HG03196 (cell line): ENCODE results near the gene ARHGEF6.
"Not testable (repeated sequence)": the region's sequence is repeated elsewhere in the genome, so short reads cannot be mapped to it uniquely, and the experiment has no call there.

Source experiments
- ATAC-seq: cut with Tn5 transposase; IDR thresholded peaks from one replicate; pipeline ENCODE4 v1.9.1; 2021; ENCODE audit not compliant: unreplicated experiment

Gene ARHGEF6, protein sequence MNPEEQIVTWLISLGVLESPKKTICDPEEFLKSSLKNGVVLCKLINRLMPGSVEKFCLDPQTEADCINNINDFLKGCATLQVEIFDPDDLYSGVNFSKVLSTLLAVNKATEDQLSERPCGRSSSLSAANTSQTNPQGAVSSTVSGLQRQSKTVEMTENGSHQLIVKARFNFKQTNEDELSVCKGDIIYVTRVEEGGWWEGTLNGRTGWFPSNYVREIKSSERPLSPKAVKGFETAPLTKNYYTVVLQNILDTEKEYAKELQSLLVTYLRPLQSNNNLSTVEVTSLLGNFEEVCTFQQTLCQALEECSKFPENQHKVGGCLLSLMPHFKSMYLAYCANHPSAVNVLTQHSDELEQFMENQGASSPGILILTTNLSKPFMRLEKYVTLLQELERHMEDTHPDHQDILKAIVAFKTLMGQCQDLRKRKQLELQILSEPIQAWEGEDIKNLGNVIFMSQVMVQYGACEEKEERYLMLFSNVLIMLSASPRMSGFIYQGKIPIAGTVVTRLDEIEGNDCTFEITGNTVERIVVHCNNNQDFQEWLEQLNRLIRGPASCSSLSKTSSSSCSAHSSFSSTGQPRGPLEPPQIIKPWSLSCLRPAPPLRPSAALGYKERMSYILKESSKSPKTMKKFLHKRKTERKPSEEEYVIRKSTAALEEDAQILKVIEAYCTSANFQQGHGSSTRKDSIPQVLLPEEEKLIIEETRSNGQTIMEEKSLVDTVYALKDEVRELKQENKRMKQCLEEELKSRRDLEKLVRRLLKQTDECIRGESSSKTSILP

DNA sequence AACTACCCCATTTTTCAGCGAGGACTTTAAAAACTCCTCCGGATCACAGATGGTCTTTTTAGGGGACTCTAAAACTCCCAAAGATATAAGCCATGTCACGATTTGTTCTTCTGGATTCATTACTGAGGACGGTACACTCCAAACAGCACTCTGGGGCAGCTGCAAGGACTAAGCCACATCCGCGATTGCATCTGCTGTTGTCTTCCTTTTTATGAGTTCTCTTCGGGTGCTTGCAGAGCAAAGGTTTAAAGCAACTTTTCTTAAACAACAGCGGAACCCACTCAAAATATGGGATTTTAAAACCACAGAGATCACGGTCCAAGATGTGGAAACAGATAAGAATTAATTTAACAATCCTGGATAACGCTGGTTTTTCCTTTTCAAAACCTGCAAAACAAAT is at the start of gene ARHGEF6:
ARHGEF6 (minus strand) TSS at position 170 of the 400 bp plus-strand sequence; CDS start at position 120, 50 bp downstream.
- ATAC-seq: peak; percentile 54

DNA sequence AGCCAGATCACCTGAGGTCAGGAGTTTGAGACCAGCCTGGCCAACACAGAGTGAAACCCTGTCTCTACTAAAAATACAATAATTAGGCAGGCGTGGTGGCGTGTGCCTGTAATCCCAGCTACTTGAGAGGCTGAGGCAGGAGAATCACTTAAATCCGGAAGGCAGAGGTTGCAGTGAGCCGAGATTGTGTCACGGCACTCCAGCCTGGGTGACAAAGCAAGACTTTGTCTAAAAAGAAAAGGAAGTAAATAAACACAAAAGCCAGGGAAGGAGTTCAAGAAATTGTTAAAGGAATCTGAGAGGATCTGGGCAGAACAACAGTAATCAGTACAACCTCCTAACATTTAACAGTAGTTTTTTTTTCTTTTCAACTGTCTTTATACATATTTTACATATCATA is 48.7 kb upstream of the ARHGEF6 start:
- no peak for ATAC-seq

DNA sequence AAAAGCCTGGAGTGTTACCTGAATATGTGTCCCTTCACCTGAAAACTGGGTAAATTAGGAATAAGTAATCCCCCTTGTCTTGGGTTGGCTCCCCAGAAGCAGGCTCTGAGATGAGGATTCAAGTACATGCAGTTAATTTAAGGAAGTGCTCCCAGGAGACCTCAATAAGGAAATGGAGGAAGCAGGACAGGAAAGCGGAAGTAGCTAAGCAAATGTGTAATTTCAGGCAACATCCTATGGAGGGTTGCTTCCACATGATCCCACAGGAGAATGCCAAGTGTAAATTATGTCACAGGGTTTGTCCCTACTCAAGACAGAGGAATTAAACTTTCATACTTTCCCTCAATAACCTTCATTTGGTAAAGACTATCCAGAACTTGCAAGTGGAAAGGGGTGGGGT is 48.1 kb upstream of the ARHGEF6 start:
- ATAC-seq: no peak

DNA sequence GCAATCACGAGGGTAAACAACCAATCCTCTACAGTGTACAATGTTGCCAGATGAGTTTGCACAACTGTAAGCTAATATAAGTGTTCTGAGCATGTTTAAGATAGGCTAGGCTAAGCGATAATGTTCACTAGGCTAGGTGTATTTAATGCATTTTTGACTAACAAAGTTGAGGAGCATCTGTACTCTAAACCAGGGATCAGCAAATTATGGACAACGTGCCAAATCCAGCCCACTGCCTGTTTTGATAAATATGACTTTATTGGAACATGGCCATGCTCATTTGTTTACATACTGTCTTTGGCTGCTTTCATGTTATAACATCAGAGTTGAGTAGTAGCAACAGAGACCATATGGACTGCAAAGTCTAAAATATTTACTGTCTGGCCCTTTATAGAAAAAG is 46.3 kb upstream of the ARHGEF6 start:
- no peak for ATAC-seq

DNA sequence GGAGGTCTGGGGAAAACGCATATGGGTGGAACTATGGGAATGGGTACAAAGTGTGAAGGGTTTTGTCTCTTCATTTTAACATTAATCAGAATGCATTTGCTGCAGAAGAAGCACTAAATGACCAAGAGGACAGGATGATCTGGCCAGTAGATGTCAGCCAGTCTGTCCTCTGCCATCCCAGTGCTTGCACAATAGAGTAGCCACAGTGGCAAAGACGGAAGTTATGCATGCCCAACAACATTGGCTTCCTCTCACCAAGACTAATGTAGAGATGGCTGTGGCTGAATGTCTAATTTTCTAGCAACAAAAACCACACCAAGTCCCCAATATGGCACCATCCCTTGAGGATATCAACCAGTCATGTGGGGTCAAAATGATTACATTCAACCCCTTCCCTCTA is 45.0 kb upstream of the ARHGEF6 start:
- no peak for ATAC-seq

DNA sequence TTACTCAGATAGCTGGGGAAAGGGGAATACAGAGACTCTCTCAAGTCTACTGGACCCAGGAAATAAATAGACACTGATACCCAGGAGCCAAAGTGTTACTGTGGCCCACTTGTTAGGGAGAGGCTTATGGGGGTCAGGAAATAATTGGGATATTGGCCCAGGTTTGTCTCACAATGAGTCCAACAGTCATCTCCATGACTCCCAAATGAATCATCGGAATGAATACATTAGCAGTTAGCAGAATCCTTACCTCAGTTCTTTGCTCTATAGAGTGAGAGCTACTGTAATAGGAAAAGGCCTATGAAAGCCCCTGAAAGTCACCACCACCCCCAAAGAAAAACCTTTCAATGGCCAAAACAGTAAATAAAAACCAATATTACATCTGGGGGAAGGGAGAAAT is 42.4 kb upstream of the ARHGEF6 start:
- ATAC-seq: no peak

DNA sequence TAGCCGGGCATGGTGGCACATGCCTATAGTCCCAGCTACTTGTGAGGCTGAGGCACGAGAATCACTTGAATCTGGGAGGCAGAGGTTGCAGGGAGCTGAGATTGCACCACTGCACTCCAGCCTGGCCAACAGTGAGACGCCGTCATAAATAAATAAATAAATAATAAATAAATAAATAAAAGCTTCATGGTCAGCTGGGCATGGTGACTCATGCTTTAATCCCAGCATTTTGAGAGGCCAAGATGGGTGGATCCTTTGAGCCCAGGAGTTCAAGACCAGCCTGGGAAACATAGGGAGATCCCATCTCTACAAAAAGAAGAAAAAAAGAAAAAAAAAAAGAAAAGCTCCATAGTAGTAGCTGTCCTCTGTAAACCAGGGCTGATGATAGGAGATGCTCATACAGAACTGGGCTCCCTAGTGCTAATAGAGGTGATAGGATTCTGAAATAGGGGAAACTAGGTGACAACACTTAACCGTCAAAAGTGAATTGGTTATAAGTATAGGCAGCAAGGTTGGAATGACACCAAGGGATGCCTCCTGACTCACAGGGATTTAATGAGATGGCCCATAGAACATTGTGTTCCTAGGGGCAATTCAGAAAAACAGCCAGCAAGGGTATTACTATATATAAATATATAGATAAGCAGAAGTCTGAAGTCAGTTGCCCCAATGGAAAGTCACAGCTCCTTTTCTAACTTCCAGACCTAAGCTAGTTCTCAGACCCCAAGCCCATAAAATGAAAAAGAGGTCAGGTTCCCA is 41.8 kb upstream of the ARHGEF6 start:
- ATAC-seq: no peak

DNA sequence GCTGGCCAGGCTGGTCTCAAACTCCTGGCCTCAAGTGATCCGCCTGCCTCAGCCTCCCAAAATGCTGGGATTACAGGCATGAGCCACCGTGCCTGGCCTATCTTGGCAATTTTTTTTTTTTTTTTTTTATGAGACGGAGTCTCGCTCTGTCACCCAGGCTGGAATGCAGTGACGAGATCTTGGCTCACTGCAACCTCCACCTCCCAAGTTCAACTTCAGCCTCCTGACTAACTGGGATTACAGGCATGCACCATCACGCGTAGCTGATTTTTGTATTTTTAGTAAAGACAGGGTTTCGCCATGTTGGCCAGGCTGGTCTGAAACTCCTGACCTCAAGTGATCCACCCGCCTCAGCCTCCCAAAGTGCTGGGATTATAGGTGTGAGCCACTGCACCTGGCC is 39.0 kb upstream of the ARHGEF6 start:
- not testable (repeated sequence) for ATAC-seq

DNA sequence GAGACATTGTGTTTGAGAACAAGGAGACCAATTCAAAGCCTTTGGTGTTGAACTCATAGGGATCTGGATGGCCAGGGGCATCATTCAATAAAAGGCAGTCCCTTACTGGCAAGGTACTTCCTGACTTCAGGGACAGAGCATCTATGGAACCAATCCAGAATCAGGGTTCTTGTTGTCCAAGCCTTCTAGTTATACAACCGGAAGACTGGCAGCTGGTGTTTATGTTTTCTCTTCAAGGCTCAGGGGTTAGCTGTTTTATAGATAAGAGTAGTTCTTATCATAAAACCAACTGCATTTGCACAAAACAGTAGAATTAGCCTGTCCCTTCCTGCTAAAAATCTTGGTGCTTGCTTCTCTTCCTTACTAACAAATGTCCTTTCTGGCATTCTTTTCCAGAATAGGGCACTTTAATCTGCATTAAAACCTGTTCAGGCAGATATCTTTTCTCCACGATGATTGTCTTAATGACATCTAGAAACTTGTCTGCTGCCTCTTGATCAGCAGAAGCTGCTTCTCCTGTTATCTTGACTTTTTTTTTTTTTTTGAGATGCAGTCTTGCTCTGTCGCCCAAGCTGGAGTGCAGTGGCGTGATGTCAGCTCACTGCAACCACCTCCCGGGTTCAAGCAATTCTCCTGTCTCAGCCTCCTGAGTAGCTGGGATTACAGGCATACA is 38.4 kb upstream of the ARHGEF6 start:
- no peak for ATAC-seq

DNA sequence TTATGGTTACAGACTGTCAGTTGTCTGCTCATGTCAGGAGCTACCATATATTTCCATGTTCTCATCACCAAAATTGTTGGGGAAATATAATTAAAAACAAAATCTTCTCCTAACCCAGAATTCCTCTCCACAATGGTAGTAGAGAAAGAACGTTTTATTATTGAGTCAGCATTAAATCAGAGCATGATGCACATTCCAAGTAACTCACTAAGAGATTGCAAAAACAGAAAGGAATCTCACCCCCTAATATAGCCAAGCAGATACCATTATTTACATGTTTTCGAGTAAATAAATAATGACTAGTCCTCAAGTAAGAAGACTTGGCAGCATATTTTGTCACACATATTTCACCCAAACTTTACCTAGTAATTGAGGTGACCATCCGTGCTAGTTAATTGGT is 36.2 kb upstream of the ARHGEF6 start:
- ATAC-seq: no peak

DNA sequence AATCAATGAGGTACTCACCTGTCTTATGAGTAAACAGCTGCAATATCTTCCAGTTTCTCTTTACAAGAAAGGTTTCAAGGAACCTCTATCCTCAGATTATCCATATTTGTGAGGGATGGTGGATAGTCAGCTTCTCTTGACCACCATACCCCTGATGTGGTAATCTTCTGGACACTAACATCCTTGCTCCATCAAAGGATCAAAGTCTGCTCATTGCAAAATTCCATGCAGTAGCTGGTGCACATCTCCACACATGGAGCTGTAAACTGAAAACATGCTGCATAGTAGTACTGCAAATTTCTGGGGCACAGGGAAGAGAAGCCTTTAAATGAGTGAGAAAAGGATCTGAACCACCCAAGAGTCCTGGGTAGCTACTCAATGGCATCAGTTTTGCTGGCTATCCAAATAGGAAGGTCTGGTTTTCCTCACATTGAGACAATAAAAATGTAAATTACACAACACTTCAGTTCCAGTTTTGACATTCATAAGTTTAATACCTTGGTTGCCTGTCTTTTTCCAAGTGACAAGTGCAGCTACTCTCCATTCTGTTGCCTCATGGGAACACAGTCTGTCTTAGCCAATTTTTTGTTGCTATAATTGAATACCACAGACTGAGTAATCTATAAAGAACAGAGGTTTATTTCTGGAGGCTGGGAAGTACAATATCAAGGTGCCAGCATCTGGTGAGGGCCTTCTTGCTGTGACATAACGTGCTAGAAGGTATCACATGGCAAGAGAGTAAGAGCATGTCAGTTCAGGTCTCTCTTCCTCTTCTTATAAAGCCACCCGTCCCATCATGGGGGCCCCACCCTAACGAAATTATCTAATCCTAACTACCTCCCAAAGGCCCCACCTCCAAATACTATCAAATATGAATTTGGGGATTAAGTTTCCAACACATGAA is 34.4 kb upstream of the ARHGEF6 start:
- ATAC-seq: no peak

DNA sequence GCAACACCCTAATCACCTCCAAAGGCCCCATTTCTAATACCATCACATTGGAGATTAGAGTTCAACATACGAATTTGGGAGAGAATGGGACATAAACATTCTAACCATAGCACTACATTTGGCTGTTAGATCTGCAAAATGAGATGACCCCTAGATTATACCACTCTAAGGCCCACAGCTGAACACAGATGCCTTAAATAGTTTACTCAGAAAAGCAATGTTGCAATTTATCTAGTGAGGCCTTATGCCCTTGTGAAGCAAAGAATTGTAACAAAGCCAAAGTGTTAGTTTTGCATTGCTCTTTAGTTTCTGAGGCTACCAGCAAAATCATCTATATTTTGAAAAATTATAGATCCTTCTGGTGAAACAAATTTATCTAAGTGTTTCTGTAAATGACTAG is 31.6 kb upstream of the ARHGEF6 start:
- no peak for ATAC-seq

DNA sequence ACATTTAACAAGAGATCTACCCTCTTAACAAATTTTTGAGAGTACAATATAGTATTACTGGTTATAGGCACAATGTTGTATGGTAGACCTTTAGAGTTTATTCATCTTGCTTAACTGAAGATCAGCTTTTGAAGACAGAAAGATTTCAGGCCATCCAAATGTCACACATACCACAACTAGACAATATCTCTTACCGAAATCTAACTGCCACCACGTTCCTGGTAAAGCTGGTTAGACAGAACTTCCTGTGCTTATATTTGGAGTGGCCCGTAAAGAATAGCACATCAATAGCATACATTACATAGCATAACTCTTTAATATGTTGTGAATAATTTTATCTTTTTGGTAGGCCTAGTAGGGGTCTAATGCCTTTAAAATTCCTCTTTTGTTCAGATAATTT is 29.8 kb upstream of the ARHGEF6 start:
- no peak for ATAC-seq

DNA sequence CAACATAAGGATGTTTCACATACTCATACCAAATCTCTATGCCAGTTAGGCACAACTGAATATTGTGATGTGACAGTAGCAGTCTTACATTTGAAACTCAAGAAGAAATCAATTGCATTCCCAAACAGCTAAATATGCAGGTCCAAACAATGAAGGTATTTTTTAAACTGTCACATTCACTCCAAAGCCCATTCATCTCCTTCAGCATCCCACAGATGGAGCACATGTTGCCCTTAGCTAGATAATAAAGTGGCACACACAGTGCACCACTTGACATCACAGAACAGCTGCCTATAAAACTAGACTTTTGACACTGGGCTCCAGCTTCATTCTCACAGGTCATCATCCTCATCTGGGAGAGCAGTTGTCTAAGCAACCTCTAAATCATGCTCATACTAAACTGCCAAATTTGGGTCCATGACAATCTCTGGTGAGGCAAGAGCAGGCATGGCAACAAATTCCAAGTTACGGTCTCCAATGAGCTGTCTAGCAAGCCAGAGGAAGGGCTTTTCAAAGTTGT is 26.2 kb upstream of the ARHGEF6 start:
- no peak for ATAC-seq

DNA sequence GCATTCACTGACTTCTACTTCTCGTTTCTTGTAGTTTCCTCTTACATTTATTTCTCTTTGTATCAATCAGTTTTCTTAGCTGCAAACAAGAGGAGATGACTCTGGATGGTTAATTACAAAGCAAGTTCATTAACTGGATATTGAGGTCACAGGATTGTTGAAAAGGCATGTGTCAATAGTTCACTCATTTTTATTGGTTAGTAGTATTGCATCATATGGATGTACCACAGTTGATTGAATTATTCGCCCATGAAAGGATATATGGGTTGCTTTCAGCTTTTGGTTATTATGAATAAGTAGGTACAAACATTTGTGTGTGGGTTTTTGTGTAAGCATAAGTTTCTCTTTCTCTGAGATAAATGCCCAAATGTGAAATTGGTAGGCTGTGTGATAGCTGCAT is 21.8 kb upstream of the ARHGEF6 start:
- ATAC-seq: no peak

DNA sequence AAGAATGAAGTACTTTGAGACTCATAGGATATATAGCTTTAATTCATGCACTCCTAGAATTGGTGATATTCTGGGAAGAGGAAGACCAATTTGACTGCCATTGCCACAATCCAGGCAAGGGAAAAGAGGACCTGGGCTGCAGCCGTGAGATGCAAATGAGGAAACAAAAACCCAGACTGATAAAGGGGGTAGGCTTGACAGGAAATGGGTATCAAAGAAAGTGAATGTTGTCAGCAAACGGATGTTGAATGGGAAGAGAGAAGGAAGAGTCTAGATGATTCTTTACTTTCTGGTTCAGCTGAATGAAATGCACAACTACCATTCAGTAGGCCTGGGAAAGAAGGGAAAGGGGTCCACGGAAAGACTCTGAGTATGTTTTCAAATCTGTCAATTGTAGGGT is 17.1 kb upstream of the ARHGEF6 start:
- no peak for ATAC-seq

DNA sequence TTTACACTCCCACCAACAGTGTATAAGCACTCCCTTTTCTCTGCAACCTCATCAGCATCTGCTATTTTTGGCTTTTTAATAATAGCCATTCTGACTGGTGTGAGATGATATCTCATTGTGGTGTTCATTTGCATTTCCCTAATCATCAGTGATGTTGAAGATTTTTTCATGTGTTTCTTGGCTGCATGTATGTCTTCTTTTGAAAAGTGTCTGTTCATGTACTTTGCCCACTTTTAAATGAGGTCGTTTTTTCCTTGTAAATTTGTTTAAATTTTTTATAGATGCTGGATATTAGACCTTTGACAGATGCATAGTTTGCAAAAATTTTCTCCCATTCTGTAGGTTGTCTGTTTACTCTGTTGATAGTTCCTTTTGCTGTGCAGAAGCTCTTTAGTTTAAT is 14.4 kb upstream of the ARHGEF6 start:
- not testable (repeated sequence) for ATAC-seq

DNA sequence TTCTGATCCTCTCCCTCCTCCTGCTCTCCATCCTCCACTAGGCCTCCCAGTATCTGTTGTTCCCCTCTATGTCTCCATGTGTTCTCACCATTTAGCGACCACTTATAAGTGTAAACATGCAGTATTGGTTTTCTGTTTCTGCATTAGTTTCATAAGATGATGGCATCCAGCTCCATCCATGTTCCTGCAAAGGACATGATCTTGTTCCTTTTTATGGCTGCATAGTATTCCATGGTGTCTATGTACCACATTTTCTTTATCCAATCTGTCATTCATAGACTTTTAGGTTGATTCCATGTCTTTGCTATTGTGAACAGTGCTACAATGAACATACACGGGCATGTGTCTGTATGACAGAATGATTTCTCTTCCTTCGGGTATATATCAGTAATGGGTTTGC is 13.9 kb upstream of the ARHGEF6 start:
- ATAC-seq: not testable (repeated sequence)

DNA sequence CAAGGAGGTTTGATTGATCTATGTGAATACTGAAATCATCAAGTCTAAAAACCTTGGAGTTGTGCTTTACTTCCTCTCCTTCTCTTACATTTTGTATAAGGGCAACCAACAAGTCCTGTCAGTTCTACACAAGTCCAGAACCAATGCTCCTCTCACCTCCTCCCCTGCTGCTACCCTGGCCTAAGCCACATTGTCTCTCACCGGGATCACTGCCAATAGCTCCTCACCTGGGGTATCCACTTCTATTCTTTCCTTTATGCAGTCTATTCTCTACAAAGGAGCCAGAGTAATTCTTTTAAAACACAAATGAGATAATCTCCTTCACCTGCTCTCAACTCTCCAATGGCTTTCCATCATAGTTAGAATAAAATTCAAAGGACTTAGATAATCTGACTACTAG is 13.3 kb upstream of the ARHGEF6 start:
- no peak for ATAC-seq

DNA sequence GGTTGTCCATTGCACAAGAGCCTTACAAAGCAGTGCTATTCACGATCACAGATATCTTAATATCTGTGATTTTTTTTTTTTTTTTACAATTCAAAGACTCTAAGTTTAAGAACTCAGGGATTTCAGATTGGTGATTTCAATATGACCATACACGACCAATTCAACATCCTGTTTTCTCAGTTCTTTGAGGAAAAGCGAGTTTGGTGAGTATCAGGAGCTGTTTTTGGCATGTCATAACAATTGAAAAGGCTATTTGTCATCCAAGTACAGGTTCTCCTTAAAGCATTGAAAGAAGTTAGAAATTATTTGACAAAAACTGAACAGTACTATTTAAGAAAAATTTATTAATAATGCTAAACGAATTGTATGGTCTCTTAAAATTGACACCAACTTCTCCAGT is 9.1 kb upstream of the ARHGEF6 start:
- no peak for ATAC-seq
